HL-60 (cell line): Measurements from ENCODE around the gene GMDS.

ENCODE experiments used
- DNase-seq, 2 experiments: peaks; one replicate each; pipeline ENCODE4 v3.0.0-alpha.2; 2010 to 2020; ENCODE audit warnings: low read depth in 1 of 2, low spot score in 1 of 2
- H3K27ac ChIP-seq: fragments of 250-450 bp; sonication (Bioruptor Pico); replicated peaks from 2 replicates; pipeline ENCODE4 v1.5.1; 2020; ENCODE audit warnings: mild to moderate bottlenecking, moderate library complexity
- H3K27me3 ChIP-seq: fragments of 250-450 bp; sonication (Bioruptor Pico); 2 replicates; pipeline ENCODE4 v1.5.1; 2021; ENCODE audit warnings: mild to moderate bottlenecking, moderate library complexity; ENCODE audit not compliant: insufficient read depth, poor library complexity, severe bottlenecking
- H3K4me3 ChIP-seq: replicated peaks from 2 replicates; pipeline ENCODE4 v1.5.1; 2011; ENCODE audit warnings: mild to moderate bottlenecking, control low read depth, low read length; ENCODE audit not compliant: insufficient read depth
- CTCF ChIP-seq: IDR thresholded peaks from one replicate; pipeline ENCODE4 v1.5.1; 2011; ENCODE audit warnings: low read length, control low read depth, inconsistent platforms; ENCODE audit not compliant: insufficient read depth
- GABPA ChIP-seq: IDR thresholded peaks from 2 replicates; pipeline ENCODE4 v1.6.1; 2012; ENCODE audit warnings: low read depth
- POLR2AphosphoS5 ChIP-seq: IDR thresholded peaks from 2 replicates; pipeline ENCODE4 v1.6.1; 2012; ENCODE audit warnings: low read depth
- REST ChIP-seq: IDR thresholded peaks from 2 replicates; pipeline ENCODE4 v1.6.1; 2012; ENCODE audit warnings: low read depth; ENCODE audit not compliant: insufficient replicate concordance
- SPI1 ChIP-seq: IDR thresholded peaks from 2 replicates; pipeline ENCODE4 v1.6.1; 2012; ENCODE audit warnings: low read depth, mild to moderate bottlenecking, borderline replicate concordance

GMDS gene

GRCh38 chr6:1885576-1886011 lies 359.8 kb downstream of the GMDS start:
- H3K27me3 ChIP-seq = no peaks in the 10 kb centered on the region
- no peak overlapping the region for H3K27ac ChIP-seq
- no peak for TF ChIP-seq SPI1
- TF ChIP-seq CTCF = no peak
- TF ChIP-seq REST = no peak
- TF ChIP-seq GABPA = no peak
- no peak for TF ChIP-seq POLR2AphosphoS5
- no peak for DNase-seq
- no peak overlapping the region for H3K4me3 ChIP-seq

GRCh38 chr6:1884313-1884712 lies 361.1 kb downstream of the GMDS start:
- no peaks in the 10 kb centered on the region for H3K27me3 ChIP-seq
- no peak for TF ChIP-seq SPI1
- TF ChIP-seq GABPA = no peak
- TF ChIP-seq REST = no peak
- TF ChIP-seq POLR2AphosphoS5 = no peak
- TF ChIP-seq CTCF = no peak
- H3K4me3 ChIP-seq = no peak overlapping the region
- no peak for DNase-seq
- no peak overlapping the region for H3K27ac ChIP-seq

- Histone ChIP-seq H3K27me3 (no peaks in the 10 kb centered on the region), H3K27ac (no peak overlapping the region), H3K4me3 (no peak overlapping the region)
- DNase-seq = no peak
- TF ChIP-seq GABPA (no peak), SPI1 (no peak), REST (no peak)
These were observed 367.1 kb downstream of the GMDS start for GRCh38 chr6:1878330-1878729.

- TF ChIP-seq REST (no peak), CTCF (no peak), POLR2AphosphoS5 (no peak)
- H3K4me3 ChIP-seq = no peak overlapping the region
- no peak overlapping the region for H3K27ac ChIP-seq
- DNase-seq = no peak
- H3K27me3 ChIP-seq = no peaks in the 10 kb centered on the region
These were observed 371.6 kb downstream of the GMDS start for GRCh38 chr6:1873781-1874180.
